Heart right ventricle (tissue), 16 donors: ENCODE data around the gene TMEM207. TPM values are rescaled to one million over a fixed set of nuclear protein-coding genes. Genes with fewer than 3 reads are reported as not detected.

Experiments
- ATAC-seq, 8 donors: fragments of 200-7000 bp; cut with Tn5 transposase; one replicate each; pipeline ENCODE4 v1.9.1; 2020; ENCODE audit warnings: mild to moderate bottlenecking in 8 of 8, moderate library complexity in 8 of 8, moderate number of reproducible peaks in 1 of 8
- DNase-seq, 2 donors: peaks; one replicate each; pipeline ENCODE4 v3.0.0-alpha.2; 2020
- H3K27ac ChIP-seq, 10 donors: fragments of 200-600 bp; sonication (generic) in 2 of 10; one replicate each; pipeline versions ENCODE4 v1.5.0 to v1.8.0; 2020 to 2022; ENCODE audit warnings: mild to moderate bottlenecking in 3 of 10
- H3K27me3 ChIP-seq, 7 donors: fragments of 200-600 bp; one replicate each; pipeline ENCODE4 v1.8.0; 2021 to 2022; ENCODE audit warnings: mild to moderate bottlenecking in 2 of 7
- H3K36me3 ChIP-seq, 9 donors: fragments of 200-600 bp; sonication (generic) in 1 of 9; one replicate each; pipeline versions ENCODE4 v1.5.0 to v1.8.0; 2020 to 2022; ENCODE audit warnings: mild to moderate bottlenecking in 2 of 9
- H3K4me1 ChIP-seq, 9 donors: fragments of 200-600 bp; sonication (generic) in 1 of 9; one replicate each; pipeline versions ENCODE4 v1.5.0 to v1.8.0; 2020 to 2022; ENCODE audit warnings: mild to moderate bottlenecking in 4 of 9
- H3K4me3 ChIP-seq, 10 donors: fragments of 200-600 bp; sonication (generic) in 2 of 10; one replicate each; pipeline versions ENCODE4 v1.5.0 to v1.8.0; 2020 to 2022; ENCODE audit warnings: mild to moderate bottlenecking in 7 of 10, moderate library complexity in 2 of 10
- H3K9me3 ChIP-seq, 11 donors: fragments of 200-600 bp in 10 of 11; sonication (generic) in 2 of 11; one replicate each; pipeline versions ENCODE4 v1.5.0 to v1.8.0; 2013 to 2022; ENCODE audit warnings: mild to moderate bottlenecking in 2 of 11, control low read depth in 1 of 11, moderate library complexity in 1 of 11
- CTCF ChIP-seq, 9 donors: fragments of 200-600 bp; sonication (generic) in 2 of 9; IDR thresholded peaks; one replicate each; pipeline versions ENCODE4 v1.5.0 to v1.8.0; 2021 to 2022; ENCODE audit warnings: antibody characterized with exemption in 9 of 9, mild to moderate bottlenecking in 5 of 9, moderate library complexity in 1 of 9
- WGBS, 2 donors: extraction: QIAGEN DNeasy Blood & Tissue Kit; methylation state at CpG; one replicate each; pipeline ENCODE4 v1.1.7; 2013; ENCODE audit warnings: inconsistent platforms in 1 of 2; 5-methylcytosine and 5-hydroxymethylcytosine counted together
- intact Hi-C, 10 donors: fragments of 100-400 bp; cut with DNase I; formaldehyde crosslinking; loops; one replicate each; pipeline versions ENCODE4 v1.11.1 to v1.14.2; 2022
- polyA plus RNA-seq, 2 donors: library from polyadenylated mRNA; stranded (reverse); fragments of 200-250 nt; gene quantifications; one replicate each; pipeline ENCODE4 v1.2.3, GENCODE V29; 2013
- total RNA-seq, 10 donors: library from RNA; stranded (reverse); fragmentation: NEBNext Ultra II Directional in 3 of 10; extraction: Animal tissue kit (Norgen Biotek cat#: 25700) in 3 of 10; gene quantifications; one replicate each; pipeline versions ENCODE4 v1.2.1 to v1.2.4, GENCODE V29; 2021 to 2023
- donor health status: Arrhythmogenic right ventricular cardiomyopathy.
- donor health status: ischemic (EF 13 %, LVEDD 7.1; RV severe dilation, severe dysfunction).
- donor health status: healthy with polysubstance abuse.
- donor health status: DM: no; HTN: yes; CAD: no.
- donor health status: DM: no; HTN: no; CAD: no.
- donor health status: ischemic (EF 25% LVEDD 6.9; RV normal size, moderate dysfunction).
- donor health status: ischemic (EF 25% LVEDD 5.7; RV mildly dilated, moderate dysfunction).
- donor health status: healthy.
- donor health status: DM: yes; HTN: yes; CAD: no.
- donor health status: Ischemic cardiomyopathy.
- donor health status: ischemic (EF 35%, LVEDD 5.7; RV mildly dilated, moderate dysfunction).
- donor health status: nonischemic (EF 11% LVEDD 7.7; RV severe dilation, severe dysfunction).
- donor health status: DM: yes; HTN: yes; CAD: no.
- donor health status: PGD.
- donor health status: ischemic (EF 29% LVEDD 5.4; RV normal size, mild dysfunction).
- donor health status: nonischemic (EF 23%, LVEDD 6.1; RV moderate dilation, normal function).

The TMEM207 gene
- total and polyA plus RNA-seq, 12 donors, result not detected

GRCh38 chr3:190396001-190396400, 53.7 kb downstream of the TMEM207 start:
- no peak for TF ChIP-seq CTCF (IDR thresholded peaks at IDR 0.05)
- Histone ChIP-seq H3K27me3 (peaks cover 0 to 2% (median 0%) of the 10 kb centered on the region in 7 donors), H3K4me3 (no peak overlapping the region), H3K36me3 (no peaks in the 10 kb centered on the region), H3K9me3 (no peaks in the 10 kb centered on the region), H3K4me1 (no peaks in the 10 kb centered on the region), H3K27ac (no peak overlapping the region)
- ATAC-seq (no peak), DNase-seq (no peak)
- intact Hi-C loops, result no loop called here

GRCh38 chr3:190388703-190389102, 61.0 kb downstream of the TMEM207 start:
- Histone ChIP-seq H3K27ac (no peak overlapping the region), H3K9me3 (no peaks in the 10 kb centered on the region), H3K4me3 (no peak overlapping the region), H3K4me1 (no peaks in the 10 kb centered on the region), H3K27me3 (peaks cover 0 to 6% (median 0%) of the 10 kb centered on the region in 7 donors), H3K36me3 (no peaks in the 10 kb centered on the region)
- intact Hi-C loops, result loop anchor here in 2 of 10 donors (10.0 kb wide), 1 partner anchor 164 kb away; no protein-coding TSS in a partner anchor
- WGBS, 2 donors, result 53 to 58% methylated on average over 3 of the region's 3 CpGs
- no peak for TF ChIP-seq CTCF (IDR thresholded peaks at IDR 0.05)
- DNase-seq (no peak), ATAC-seq (no peak)

- DNase-seq, result no peak
- intact Hi-C loops, result loop anchor here in 2 of 10 donors (10.0 kb wide), 1 partner anchor 163 kb away; no protein-coding TSS in a partner anchor
- ATAC-seq, result no peak
- Histone ChIP-seq H3K36me3 (no peaks in the 10 kb centered on the region), H3K4me3 (no peak within 1 kb of the TSS), H3K27ac (no peak within 1 kb of the TSS), H3K27me3 (peaks cover 0 to 6% (median 0%) of the 10 kb centered on the region in 7 donors), H3K4me1 (no peaks in the 10 kb centered on the region), H3K9me3 (no peaks in the 10 kb centered on the region)
- 82% methylated on average over 12 of the region's 12 CpGs for WGBS, 2 donors
- TF ChIP-seq CTCF (IDR thresholded peaks at IDR 0.05), result no peak
These were observed 62.0 kb downstream of the TMEM207 start, which contains the start of gene CLDN16 for GRCh38 chr3:190387578-190388213. CLDN16 (plus strand) TSS chr3:190388163; CDS start chr3:190388330, 167 bp downstream.

GRCh38 chr3:190385731-190386688, 63.7 kb downstream of the TMEM207 start:
- peaks cover 0 to 6% (median 0%) of the 10 kb centered on the region in 7 donors for H3K27me3 ChIP-seq
- DNase-seq, result no peak
- H3K4me3 ChIP-seq, result no peak overlapping the region
- intact Hi-C loops, result loop anchor here in 2 of 10 donors (10.0 kb wide), 1 partner anchor 161 kb away; no protein-coding TSS in a partner anchor
- TF ChIP-seq CTCF (IDR thresholded peaks at IDR 0.05), result no peak
- ATAC-seq, result peak in 1 of 8 donors; percentile 67
- H3K27ac ChIP-seq, result no peak overlapping the region
- 72% methylated on average over 8 of the region's 8 CpGs for WGBS, 2 donors
- no peaks in the 10 kb centered on the region for H3K9me3 ChIP-seq
- H3K4me1 ChIP-seq, result no peaks in the 10 kb centered on the region
- H3K36me3 ChIP-seq, result no peaks in the 10 kb centered on the region
